ENCODE data around the gene RNF215.

RNF215 gene

DNA sequence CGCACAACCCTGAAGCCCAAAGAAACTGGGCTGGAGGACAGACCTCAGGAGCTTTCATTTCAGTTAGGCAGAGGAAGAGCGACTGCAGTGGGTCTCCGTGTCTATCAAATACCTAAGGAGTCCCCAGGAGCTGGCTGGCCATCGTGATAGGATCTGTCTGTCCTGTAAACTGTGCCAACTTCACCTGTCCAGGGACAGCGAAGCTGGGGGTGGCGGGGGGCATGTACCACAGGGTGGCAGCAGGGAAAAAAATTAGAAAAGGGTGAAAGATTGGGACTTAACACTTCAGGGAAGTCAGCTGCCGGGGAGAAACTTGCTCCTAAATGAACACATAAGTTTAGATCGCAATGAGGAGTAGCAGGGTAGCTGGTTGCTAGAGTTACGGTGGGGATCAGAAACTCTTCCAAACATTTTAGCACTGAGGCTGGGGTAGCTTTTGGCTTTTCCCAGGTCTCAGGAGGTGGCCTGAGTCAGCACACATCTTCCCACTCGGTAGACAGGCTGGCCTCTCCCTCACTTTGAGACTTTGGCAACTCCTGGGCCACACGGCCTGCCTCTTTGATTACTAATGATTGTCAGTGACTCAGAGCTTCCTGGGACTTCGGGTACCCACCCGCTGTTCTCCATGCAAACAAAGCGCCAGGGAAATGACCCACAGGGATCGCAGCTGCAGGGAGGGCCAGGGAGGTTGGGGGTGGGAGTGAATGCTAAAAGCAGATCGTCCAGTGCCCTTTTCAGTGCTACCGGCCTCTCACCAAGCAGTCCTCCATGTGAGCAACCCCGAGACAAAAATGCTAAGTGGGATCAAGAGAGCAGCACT, 35.5 kb upstream of the RNF215 start:
- TF ChIP-seq, protein P1, sequence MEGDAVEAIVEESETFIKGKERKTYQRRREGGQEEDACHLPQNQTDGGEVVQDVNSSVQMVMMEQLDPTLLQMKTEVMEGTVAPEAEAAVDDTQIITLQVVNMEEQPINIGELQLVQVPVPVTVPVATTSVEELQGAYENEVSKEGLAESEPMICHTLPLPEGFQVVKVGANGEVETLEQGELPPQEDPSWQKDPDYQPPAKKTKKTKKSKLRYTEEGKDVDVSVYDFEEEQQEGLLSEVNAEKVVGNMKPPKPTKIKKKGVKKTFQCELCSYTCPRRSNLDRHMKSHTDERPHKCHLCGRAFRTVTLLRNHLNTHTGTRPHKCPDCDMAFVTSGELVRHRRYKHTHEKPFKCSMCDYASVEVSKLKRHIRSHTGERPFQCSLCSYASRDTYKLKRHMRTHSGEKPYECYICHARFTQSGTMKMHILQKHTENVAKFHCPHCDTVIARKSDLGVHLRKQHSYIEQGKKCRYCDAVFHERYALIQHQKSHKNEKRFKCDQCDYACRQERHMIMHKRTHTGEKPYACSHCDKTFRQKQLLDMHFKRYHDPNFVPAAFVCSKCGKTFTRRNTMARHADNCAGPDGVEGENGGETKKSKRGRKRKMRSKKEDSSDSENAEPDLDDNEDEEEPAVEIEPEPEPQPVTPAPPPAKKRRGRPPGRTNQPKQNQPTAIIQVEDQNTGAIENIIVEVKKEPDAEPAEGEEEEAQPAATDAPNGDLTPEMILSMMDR (IDR thresholded peaks at IDR 0.05; ENCODE audit: extremely low read depth, insufficient read depth, missing control alignments), result no peak
- no peak for DNase-seq (ENCODE audit: low spot score)
- in situ Hi-C loops (cut with MboI; ENCODE audit: low pct_unique_long_range_greater_than_20kb, low sequenced_read_pairs, unreplicated experiment), result no loop called here

DNA sequence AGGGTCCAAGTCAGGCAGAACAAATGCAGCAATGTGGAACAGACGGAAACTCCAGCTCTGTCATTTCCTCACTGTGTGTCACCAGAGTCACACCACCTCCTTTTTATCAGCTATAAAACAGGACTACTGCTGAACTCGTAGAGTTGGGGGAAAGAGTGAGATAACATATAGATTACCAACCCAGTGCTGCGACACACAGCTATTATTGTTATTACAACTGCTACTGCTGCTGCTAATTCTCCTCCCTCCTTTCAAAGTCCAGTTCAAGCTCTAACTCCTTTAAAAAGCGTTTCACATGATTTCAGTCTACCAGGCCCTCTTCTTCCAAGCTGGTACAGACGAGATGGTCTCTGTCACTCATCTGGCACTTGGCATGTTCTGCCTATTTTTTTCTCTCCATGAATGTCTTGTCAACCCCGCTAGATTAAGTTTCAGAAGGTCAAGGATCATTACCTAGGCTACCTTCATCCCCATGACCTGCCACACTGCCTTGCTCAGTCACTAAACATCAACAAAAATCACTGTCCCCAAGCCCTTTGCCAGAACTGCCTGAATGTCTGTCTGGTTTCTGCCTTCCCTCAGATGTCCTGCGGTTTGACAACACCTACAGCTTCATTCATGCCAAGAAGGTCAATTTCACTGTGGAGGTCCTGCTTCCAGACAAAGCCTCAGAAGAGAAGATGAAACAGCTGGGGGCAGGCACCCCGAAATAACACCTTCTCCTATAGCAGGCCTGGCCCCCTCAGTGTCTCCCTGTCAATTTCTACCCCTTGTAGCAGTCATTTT, 34.7 kb upstream of the RNF215 start:
- in situ Hi-C loops (cut with MboI; ENCODE audit: low pct_unique_long_range_greater_than_20kb, low sequenced_read_pairs, unreplicated experiment), result no loop called here
- no peak for DNase-seq (ENCODE audit: low spot score)
- TF ChIP-seq, protein P1 (IDR thresholded peaks at IDR 0.05; ENCODE audit: extremely low read depth, insufficient read depth, missing control alignments), result no peak

DNA sequence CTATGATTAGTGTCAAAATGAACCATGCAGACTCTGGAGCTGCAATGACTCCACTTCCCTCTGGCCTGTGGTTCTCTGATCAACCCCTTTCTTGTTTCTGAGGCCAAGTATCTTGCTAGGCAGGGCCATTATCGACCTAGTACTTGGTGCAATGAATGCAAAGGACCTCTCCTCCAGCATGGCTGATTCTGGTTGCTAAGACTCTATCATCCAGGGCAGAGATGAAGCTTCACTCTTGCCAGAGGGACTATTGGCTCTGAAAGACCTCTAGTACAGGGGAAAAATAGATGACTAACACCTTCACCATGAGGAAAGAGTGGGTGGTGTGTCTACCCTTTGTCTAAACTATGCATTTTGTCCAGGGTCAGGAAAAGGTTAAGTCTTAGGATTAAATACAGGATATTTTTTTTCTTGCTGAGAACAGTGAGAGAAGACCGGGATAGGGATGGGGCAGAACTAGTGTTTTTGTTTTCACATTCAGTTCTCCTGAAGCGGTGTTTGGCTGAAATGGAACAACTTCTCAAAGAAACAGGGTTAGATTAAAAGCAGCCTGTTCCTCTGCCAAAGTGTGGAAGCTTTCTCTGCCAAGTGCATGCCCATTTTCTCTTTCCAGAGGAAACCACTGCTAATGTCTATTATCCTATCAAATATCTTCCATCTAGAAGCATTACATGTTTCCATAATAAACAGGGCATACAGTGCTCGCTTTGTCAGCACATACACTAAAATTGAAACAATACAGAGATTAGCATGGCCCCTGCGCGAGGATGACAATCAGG, 33.3 kb upstream of the RNF215 start:
- in situ Hi-C loops (cut with MboI; ENCODE audit: low pct_unique_long_range_greater_than_20kb, low sequenced_read_pairs, unreplicated experiment), result no loop called here
- no peak for DNase-seq (ENCODE audit: low spot score)
- TF ChIP-seq, protein P1 (IDR thresholded peaks at IDR 0.05; ENCODE audit: extremely low read depth, insufficient read depth, missing control alignments), result no peak

DNA sequence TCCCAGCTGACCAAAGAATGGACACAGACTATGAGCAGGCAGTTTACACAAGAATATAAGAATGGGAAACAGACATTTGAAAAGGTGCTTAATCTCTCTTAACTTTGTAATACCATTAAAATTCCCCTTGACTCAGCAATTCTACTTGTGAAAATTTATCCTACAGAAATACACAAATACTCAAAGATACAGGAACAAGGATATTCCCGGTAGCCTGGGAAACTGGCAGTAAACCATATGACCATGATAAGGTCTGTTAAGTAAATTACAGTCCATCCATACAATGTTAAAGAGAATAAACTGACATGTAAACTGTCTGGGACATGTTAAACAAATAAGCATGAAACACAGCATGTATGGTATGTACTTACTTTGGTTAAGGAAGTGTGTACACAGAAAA, 29.6 kb upstream of the RNF215 start:
- in situ Hi-C loops (cut with MboI; ENCODE audit: low pct_unique_long_range_greater_than_20kb, low sequenced_read_pairs, unreplicated experiment), result no loop called here
- TF ChIP-seq, protein P1 (IDR thresholded peaks at IDR 0.05; ENCODE audit: extremely low read depth, insufficient read depth, missing control alignments), result no peak
- no peak for DNase-seq (ENCODE audit: low spot score)

DNA sequence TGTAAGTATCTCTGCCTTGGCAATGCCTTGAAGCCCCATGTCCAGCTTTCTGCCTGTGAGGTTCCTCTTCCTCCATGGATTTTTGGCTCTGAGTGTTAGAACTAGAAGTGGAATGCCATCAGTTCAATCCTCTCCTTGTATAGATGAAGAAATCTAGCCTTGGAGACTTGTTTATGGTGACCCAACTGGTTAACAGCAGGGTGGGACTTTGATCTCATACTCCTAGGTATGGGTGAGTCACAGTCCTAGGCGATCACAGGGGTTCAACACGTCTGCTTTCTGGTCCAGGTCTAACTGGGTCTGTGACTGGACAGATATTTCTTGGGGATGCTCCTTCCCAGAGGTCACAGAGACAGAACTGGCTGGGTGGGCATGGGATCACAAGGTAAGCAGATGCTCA, 29.2 kb upstream of the RNF215 start:
- TF ChIP-seq, protein P1 (IDR thresholded peaks at IDR 0.05; ENCODE audit: extremely low read depth, insufficient read depth, missing control alignments), result no peak
- no peak for DNase-seq (ENCODE audit: low spot score)
- in situ Hi-C loops (cut with MboI; ENCODE audit: low pct_unique_long_range_greater_than_20kb, low sequenced_read_pairs, unreplicated experiment), result no loop called here

DNA sequence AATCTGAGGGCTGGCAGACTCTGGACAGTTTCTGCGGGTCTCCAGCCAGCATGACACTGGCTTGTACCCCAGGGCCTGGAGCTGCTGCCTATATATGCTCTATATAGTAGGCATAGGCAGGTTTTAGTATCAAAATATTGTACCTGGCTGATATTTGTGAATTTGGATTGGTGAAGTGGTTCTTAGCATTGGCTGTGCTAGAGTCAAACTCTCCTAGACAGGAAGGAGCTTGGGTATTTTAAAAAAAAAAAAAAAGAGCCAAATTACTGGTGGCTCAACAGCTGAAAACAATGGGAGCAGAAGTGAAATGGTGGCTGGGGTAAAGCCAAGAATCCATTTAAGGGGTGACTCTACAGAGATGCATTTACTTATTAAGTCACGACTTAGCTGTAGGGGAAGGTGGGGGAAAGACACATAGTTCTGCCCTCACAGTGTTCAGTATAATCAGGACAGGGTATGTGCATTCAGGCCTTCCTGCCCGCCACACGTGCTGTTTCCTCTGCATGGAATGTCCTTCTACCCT, 27.4 kb upstream of the RNF215 start:
- no peak for DNase-seq (ENCODE audit: low spot score)
- TF ChIP-seq, protein P1 (IDR thresholded peaks at IDR 0.05; ENCODE audit: extremely low read depth, insufficient read depth, missing control alignments), result no peak
- in situ Hi-C loops (cut with MboI; ENCODE audit: low pct_unique_long_range_greater_than_20kb, low sequenced_read_pairs, unreplicated experiment), result no loop called here
